Dendritic cell treated with granulocyte-macrophage colony-stimulating factor and Interleukin-4, amounts not matched to agents 40 ng/mL and 50 ng/mL, for 4 days (primary cell): Measurements from ENCODE around the gene FOXRED1.
A peak's percentile ranks its signal among the peaks of the same experiment; 100 is the strongest.
"Not testable (repeated sequence)": the region's sequence is repeated elsewhere in the genome, so short reads cannot be mapped to it uniquely, and the experiment has no call there.

Experiments used
- H3K27ac Mint-ChIP-seq: one replicate; pipeline ENCODE4 v1.8.0; 2022; ENCODE audit warnings: mild to moderate bottlenecking, mixed read lengths
- H3K27me3 Mint-ChIP-seq: one replicate; pipeline ENCODE4 v1.8.0; 2022; ENCODE audit warnings: mild to moderate bottlenecking, mixed read lengths
- H3K36me3 Mint-ChIP-seq: one replicate; pipeline ENCODE4 v1.8.0; 2022; ENCODE audit warnings: low read depth, mixed read lengths
- H3K4me1 Mint-ChIP-seq: one replicate; pipeline ENCODE4 v1.8.0; 2022; ENCODE audit warnings: low read depth, mixed read lengths
- H3K4me3 Mint-ChIP-seq: one replicate; pipeline ENCODE4 v1.8.0; 2022; ENCODE audit warnings: mild to moderate bottlenecking, moderate library complexity, mixed read lengths
- H3K9me3 Mint-ChIP-seq: one replicate; pipeline ENCODE4 v1.8.0; 2022; ENCODE audit warnings: mixed read lengths
- intact Hi-C: fragments of 100-400 bp; cut with micrococcal nuclease; formaldehyde crosslinking; loops from one replicate; pipeline ENCODE4 v1.15.0; 2022

Gene FOXRED1

DNA sequence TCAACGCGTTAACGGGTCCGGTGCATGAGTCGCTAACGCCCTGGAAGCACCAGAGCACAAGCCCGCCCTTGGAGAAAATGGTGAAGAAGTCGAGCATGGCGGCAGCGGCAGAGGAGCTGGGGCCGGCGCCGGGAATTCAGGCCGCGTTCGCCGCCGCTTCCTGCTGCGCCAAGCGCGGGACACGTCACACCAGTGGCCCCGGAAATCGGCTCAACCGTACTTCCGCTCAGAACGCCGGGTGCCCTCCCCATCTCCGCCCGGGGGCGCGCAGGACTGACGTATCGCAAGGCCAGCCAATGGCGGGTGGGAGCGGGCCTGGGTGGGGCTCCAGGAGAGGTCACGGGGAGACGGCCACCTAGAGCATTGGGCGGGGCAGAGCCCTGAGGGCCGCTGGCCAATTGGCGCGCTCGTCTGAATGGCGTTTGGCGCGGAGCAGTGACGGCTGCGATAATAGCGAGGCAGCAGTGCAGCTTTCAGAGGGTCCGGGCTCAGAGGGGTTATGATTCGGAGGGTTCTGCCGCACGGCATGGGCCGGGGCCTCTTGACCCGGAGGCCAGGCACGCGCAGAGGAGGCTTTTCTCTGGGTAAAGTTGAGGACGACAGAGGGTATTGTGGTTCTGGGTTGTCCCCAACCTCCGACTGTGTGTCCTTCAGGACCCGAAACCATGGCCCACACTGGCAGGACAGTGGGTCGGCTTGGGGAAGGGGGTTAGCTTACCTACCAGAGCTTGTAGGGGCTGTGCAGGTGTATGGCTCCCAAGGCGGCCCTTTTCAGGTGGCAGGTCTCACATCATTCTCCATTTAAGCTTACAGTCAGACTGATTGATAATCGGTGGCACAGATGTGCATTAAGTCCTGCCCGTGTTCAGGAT, at the start of gene FOXRED1, which contains the start of gene SRPRA:
TSS of gene FOXRED1 (plus strand) at position 447 of the 872 bp plus-strand sequence. CDS start at position 500, 53 bp downstream.
TSS of gene SRPRA (minus strand) at position 188 of the 872 bp plus-strand sequence. CDS start at position 97, 91 bp downstream.
- H3K27me3 Mint-ChIP-seq: no peaks in the 10 kb centered on the region
- H3K27ac Mint-ChIP-seq: peak within 1 kb of the TSS; percentile 98
- intact Hi-C loops: loop anchor here (1.0 to 5.0 kb wide), 5 partner anchors 14 to 676 kb away; partner anchors contain the start of genes DCPS, FAM118B, RPUSD4 and STT3A
- no peaks in the 10 kb centered on the region for H3K9me3 Mint-ChIP-seq
- peaks cover 28% of the 10 kb centered on the region for H3K4me1 Mint-ChIP-seq
- peak within 1 kb of the TSS; percentile 94 for H3K4me3 Mint-ChIP-seq
- H3K36me3 Mint-ChIP-seq: peaks cover 71% of the 10 kb centered on the region

DNA sequence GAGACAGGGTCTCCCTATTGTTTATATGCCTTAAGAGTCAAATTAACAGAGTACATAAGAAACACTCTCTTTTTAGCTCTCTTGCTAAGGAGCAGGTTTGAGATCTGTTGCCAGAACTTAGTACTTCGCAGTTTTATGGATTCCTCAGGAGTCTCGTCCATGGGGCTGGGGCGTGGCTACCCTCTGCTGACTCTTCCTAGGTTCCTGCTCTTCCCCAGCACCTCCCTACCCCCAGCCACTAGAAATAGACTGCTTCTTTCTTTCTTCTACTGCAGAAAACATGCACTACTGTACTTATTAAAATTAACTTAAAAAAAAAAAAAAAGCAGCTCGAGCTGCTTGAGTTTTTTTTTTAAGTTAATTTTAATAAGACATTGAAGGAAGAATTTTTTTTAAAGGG, 49.4 kb upstream of the FOXRED1 start:
- H3K4me3 Mint-ChIP-seq: no peak overlapping the region
- H3K4me1 Mint-ChIP-seq: peaks cover 74% of the 10 kb centered on the region
- H3K27me3 Mint-ChIP-seq: no peaks in the 10 kb centered on the region
- no peaks in the 10 kb centered on the region for H3K9me3 Mint-ChIP-seq
- H3K27ac Mint-ChIP-seq: peak overlapping the region; percentile 37
- intact Hi-C loops: loop anchor here (10.0 kb wide), 1 partner anchor 1155 kb away; the partner anchor contains the start of gene SLC37A2
- H3K36me3 Mint-ChIP-seq: peaks cover 28% of the 10 kb centered on the region

DNA sequence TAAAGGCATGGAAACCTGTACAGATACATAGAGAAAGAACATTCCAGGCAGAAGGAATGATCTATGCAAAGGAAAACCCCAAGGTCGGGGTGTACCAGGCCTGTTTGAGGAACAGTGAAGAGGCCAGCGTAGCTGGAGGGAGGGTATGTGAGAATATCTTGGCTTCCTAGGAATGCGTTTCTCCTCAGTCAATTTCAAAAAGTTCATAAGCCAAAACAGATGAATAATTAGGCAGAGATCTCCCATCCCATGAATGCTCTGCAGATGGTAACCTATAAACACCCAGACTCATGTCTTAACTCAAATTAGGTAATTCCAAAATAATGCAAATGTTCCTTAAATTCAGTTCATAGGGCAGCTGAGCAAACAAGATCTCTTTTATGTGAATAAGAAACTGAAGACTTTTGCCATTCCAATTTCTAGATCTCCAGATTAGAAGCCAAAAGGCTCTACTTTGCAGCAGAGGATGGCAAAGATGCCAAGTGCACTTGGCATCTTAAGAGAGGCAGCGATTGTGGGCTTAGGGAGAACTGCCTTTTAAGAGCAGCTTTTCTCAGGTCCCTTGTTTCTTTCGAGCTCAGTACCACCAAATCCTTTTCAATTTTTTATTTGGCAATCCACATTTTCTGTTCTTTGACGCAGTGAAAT, 44.2 kb upstream of the FOXRED1 start:
- peaks cover 12% of the 10 kb centered on the region for H3K9me3 Mint-ChIP-seq
- peaks cover 45% of the 10 kb centered on the region for H3K4me1 Mint-ChIP-seq
- no peak overlapping the region for H3K4me3 Mint-ChIP-seq
- intact Hi-C loops: no loop called here
- peaks cover 44% of the 10 kb centered on the region for H3K36me3 Mint-ChIP-seq
- no peaks in the 10 kb centered on the region for H3K27me3 Mint-ChIP-seq
- H3K27ac Mint-ChIP-seq: peak overlapping the region; percentile 80

DNA sequence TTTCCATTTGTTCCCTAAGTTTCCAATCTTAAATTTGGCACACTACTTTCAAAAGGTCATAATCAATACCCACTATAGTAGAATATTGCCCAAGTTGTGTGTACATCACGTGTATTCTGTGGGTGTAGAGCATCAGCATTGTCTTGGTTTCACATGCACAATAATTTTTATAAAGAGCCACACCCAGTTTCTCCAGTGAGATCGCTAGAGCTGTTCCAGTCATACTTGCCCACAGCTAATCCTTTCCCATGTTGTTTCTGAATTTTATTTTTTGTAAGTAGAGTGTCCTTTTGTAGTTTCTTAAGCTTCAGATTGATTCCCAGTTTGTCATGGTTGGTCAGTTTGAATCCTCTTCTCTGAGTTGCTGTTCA, 43.7 kb upstream of the FOXRED1 start:
- Mint-ChIP-seq H3K4me3 (no peak overlapping the region), H3K27me3 (no peaks in the 10 kb centered on the region), H3K36me3 (peaks cover 49% of the 10 kb centered on the region), H3K4me1 (peaks cover 40% of the 10 kb centered on the region), H3K27ac (peak overlapping the region; percentile 80), H3K9me3 (peaks cover 12% of the 10 kb centered on the region)
- intact Hi-C loops: no loop called here

DNA sequence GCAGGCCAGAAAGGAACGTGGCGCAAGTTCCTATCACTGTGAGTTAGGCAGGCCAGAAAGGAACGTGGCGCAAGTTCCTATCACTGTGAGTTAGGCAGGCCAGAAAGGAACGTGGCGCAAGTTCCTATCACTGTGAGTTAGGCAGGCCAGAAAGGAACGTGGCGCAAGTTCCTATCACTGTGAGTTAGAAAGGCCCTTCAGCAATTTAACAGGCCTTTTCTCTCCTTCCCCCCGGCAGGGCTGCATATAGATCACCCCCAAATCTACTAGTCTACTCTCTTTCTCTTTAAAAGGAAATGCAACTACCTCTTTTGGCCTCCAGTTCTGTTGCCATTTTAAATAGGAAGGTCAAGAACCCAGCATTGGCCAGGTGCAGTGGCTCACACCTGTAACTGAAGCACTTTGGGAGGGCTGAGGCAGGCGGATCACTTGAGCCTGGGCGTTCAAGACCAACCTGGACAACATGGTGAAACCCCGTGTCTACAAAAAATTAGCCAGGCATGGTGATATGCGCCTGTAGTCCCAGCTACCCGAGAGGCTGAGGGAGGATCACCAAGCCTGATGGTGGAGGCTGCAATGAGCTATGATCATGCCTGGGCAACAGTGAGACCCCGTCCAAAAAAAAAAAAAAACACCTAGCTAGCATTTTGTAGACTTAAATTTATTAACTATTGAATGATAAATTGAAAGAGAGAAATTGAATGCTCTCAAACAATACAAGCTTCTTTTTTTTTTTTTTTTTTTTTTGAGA, 42.4 kb upstream of the FOXRED1 start:
- Mint-ChIP-seq H3K4me1 (peaks cover 35% of the 10 kb centered on the region), H3K27ac (no peak overlapping the region), H3K4me3 (no peak overlapping the region), H3K27me3 (no peaks in the 10 kb centered on the region), H3K9me3 (peaks cover 12% of the 10 kb centered on the region), H3K36me3 (peaks cover 58% of the 10 kb centered on the region)
- intact Hi-C loops: no loop called here

DNA sequence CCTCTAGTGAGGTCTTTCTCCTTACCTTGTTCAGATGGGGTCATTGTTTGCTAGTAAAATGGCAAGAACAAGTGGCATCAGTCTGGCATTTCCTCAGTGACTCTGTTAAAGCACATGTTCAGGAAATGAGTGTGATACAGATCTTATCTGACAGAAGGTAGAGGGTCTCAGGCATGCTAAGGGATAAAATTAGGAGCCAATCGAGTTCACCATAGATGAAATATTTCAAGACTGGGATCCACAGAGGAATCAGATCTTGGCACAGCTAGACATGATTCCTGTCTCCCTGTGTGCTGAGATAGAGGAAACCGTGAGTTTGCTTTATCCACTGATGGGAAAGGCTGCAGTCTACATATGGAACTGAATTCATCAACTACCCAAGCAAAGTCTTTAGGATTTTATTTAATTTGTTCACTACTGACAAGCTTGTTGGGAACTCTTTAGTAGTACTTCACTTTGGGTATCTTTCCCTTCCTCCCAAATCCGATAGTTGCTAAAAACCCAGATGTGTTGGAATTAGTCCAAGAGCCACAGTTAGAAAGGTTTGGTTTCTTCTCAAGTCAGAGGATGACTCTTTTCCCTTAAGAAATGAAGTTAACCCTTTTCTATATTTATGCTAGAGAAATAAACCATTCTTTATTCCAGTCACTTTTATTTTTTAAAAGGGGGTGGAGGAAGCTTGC, 39.0 kb upstream of the FOXRED1 start:
- intact Hi-C loops: no loop called here
- Mint-ChIP-seq H3K4me1 (peaks cover 11% of the 10 kb centered on the region), H3K27me3 (no peaks in the 10 kb centered on the region), H3K9me3 (peaks cover 8% of the 10 kb centered on the region), H3K27ac (no peak overlapping the region), H3K36me3 (peaks cover 44% of the 10 kb centered on the region), H3K4me3 (no peak overlapping the region)

DNA sequence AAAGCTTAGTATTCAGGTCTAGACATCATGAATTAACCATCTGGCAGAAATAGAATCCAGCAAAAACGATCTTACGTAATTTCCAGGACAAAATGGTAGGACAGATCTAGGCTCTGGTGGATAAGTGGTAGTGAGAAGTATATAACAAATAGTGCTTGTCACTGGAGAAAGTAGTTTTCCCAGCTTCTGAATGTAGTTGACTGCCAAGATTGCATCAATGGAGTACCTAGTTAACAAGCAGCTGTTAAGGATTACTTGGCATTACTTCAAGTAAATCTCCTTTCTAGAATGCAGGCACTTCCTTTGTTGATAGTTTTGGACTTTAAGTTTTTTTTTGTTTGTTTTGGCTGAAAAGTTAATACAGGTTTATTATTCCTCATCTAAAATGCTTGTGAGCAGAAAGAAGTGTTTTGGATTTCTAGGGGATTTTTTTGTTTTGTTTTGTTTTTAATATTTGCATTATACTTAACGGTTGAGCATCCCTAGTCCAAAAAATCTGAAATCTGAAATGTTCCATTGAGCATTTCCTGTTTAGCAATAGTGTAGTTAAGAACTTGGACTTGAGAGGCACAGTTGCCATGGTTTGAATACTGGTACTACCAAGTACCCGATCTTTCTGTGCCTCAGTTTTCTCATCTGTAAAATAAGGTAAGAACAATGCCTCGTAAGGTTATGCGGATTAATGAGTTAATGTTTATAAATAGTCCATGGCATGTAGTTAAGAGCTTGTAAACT, 37.1 kb upstream of the FOXRED1 start:
- peaks cover 54% of the 10 kb centered on the region for H3K36me3 Mint-ChIP-seq
- no peaks in the 10 kb centered on the region for H3K9me3 Mint-ChIP-seq
- no peak overlapping the region for H3K4me3 Mint-ChIP-seq
- H3K27ac Mint-ChIP-seq: no peak overlapping the region
- intact Hi-C loops: no loop called here
- H3K27me3 Mint-ChIP-seq: no peaks in the 10 kb centered on the region
- H3K4me1 Mint-ChIP-seq: peaks cover 6% of the 10 kb centered on the region

DNA sequence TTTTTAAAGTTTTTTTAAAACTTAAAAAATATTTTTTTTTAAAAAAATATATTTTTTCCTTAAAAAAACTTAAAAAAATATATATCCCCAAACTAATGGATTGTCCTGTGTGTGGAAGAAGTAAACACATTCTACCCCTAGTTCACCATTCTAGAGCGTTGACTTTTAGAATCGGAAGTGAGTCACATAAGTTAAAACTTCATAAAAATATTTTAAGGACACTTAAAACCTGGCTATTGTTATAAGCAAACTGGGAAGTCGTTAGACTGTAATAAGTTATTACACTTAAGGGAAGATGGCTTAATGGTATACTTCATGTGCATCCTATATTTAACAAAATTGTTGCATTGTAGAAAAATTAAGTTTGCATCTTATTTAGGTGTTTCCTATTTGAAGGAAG, 36.3 kb upstream of the FOXRED1 start:
- no peaks in the 10 kb centered on the region for H3K9me3 Mint-ChIP-seq
- H3K4me3 Mint-ChIP-seq: no peak overlapping the region
- no peaks in the 10 kb centered on the region for H3K27me3 Mint-ChIP-seq
- intact Hi-C loops: no loop called here
- H3K4me1 Mint-ChIP-seq: peaks cover 6% of the 10 kb centered on the region
- peaks cover 56% of the 10 kb centered on the region for H3K36me3 Mint-ChIP-seq
- H3K27ac Mint-ChIP-seq: no peak overlapping the region

DNA sequence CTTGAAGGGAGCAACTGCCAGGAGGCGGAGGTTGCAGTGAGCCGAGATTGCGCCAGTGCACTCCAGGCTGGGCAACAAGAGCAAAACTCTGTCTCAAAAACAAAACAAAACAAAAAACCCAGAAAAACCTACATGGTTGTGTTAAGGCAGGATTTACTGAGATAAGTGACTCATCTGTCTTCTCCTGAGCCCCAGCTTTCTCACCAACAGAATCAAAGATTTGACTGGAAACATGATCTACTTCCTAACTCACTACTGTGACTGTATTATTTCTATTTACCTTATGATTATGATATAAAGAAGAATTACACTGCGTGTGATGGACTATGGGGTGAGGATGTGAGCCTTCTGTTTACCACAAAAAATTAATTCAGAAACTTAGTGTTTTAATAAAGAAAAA, 35.6 kb upstream of the FOXRED1 start:
- Mint-ChIP-seq H3K27me3 (no peaks in the 10 kb centered on the region), H3K27ac (no peak overlapping the region), H3K4me1 (peaks cover 6% of the 10 kb centered on the region), H3K9me3 (no peaks in the 10 kb centered on the region), H3K36me3 (peaks cover 63% of the 10 kb centered on the region), H3K4me3 (no peak overlapping the region)
- intact Hi-C loops: no loop called here

DNA sequence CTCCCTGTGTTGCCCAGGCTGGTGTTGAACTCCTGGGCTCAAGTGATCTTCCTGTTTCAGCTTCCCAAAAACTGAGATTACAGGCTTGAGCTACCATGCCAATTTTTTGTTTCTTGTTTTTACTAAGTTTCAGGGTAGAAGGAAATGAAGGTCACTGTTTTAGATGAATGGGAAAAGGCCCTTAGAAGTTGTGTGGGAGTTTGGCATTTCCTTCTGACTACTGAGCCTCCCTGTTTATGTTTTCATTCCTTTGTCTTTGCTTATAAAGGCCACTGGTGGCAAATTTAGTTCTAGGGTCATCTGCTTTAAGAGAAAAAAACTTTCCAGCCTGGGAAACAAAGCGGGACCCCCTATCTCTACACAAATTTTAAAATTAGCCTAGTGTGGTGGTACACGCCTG, 22.3 kb upstream of the FOXRED1 start:
- Mint-ChIP-seq H3K9me3 (no peaks in the 10 kb centered on the region), H3K27ac (no peak overlapping the region), H3K27me3 (no peaks in the 10 kb centered on the region), H3K4me3 (no peak overlapping the region), H3K36me3 (peaks cover 73% of the 10 kb centered on the region), H3K4me1 (peaks cover 7% of the 10 kb centered on the region)
- intact Hi-C loops: no loop called here

DNA sequence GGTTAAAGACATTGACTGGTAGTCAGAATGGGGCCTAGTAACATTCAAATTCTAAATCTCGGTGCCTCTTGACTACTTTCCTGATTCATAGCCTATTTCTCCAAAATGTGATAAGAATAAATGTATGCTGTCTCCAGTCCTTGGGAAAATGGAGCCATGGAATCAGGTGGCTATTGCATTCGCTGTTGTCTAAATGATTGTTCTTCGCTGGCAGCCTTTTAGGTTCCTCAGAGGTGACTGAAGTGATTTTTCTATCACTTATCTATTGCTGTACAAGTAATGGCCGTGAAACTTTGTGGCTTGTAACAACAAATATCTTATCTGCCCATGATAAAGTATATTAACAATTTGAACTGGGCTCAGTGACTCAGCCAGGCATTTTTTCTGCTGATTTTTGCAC, 15.7 kb upstream of the FOXRED1 start:
- H3K4me1 Mint-ChIP-seq: no peaks in the 10 kb centered on the region

DNA sequence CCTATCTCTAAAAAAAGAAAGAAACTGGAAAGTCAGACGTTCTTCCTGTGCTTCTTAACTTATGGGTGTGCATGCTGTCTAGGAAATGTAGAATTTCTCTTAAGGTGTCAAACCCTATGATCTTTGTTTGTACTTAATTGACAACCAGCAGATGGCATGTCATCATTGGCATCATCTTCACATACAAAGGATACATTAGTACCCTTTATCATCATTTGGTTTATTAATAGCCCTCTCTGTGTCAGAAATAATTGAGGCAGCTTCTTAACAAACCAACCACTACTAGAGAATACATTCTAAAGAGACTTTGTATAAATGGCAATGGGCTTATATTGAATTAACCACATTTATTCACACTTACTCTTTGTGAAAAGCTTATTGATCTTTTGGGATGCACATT, 14.1 kb upstream of the FOXRED1 start:
- H3K27ac Mint-ChIP-seq: no peak overlapping the region
- intact Hi-C loops: no loop called here
- no peaks in the 10 kb centered on the region for H3K27me3 Mint-ChIP-seq
- no peaks in the 10 kb centered on the region for H3K9me3 Mint-ChIP-seq
- no peaks in the 10 kb centered on the region for H3K4me1 Mint-ChIP-seq
- peaks cover 87% of the 10 kb centered on the region for H3K36me3 Mint-ChIP-seq
- no peak overlapping the region for H3K4me3 Mint-ChIP-seq

More for the DNA sequence above, 15.7 kb upstream of the FOXRED1 start:
- Mint-ChIP-seq H3K9me3 (no peaks in the 10 kb centered on the region), H3K36me3 (peaks cover 94% of the 10 kb centered on the region), H3K27me3 (no peaks in the 10 kb centered on the region), H3K4me3 (no peak overlapping the region), H3K27ac (no peak overlapping the region)
- intact Hi-C loops: no loop called here

DNA sequence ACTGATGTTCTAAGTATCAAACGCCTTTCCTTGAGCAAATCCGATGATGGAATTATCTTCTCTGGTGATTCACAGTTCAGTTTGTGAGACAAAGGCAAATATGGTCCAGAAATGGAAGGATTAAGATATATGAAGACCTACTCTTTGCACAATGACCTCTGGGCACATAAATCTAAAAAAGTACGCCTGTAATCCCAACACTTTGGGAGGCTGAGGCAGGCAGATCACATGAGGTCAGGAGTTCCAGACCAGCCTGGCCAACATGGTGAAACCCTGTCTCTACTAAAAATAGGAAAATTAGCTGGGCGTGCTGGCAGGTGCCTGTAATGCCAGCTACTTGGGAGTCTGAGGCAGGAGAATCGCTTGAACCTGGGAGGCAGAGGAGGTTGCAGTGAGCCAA, 13.4 kb upstream of the FOXRED1 start:
- H3K27ac Mint-ChIP-seq, intact Hi-C loops: not testable (repeated sequence)

More for the DNA sequence above, 13.4 kb upstream of the FOXRED1 start:
- not testable (repeated sequence) for H3K4me1 Mint-ChIP-seq, H3K27me3 Mint-ChIP-seq, H3K4me3 Mint-ChIP-seq, H3K9me3 Mint-ChIP-seq
- H3K36me3 Mint-ChIP-seq: peaks cover 87% of the 10 kb centered on the region
